C4-2B (cell line): ENCODE results near the gene DNAJC18.

Experiments
- H3K27ac ChIP-seq: fragments of 450-650 bp; 2 replicates; pipeline ENCODE4 v1.5.1; 2017
- ZFX ChIP-seq: fragments of 450-650 bp; IDR thresholded peaks from 2 replicates; pipeline ENCODE4 v1.6.1; 2017
- TF ChIP-seq, protein P1 (sequence below): fragments of 450-650 bp; conservative IDR thresholded peaks from 2 replicates; pipeline ENCODE4 v1.5.1; 2017; ENCODE audit warnings: mild to moderate bottlenecking

The DNAJC18 gene

DNA sequence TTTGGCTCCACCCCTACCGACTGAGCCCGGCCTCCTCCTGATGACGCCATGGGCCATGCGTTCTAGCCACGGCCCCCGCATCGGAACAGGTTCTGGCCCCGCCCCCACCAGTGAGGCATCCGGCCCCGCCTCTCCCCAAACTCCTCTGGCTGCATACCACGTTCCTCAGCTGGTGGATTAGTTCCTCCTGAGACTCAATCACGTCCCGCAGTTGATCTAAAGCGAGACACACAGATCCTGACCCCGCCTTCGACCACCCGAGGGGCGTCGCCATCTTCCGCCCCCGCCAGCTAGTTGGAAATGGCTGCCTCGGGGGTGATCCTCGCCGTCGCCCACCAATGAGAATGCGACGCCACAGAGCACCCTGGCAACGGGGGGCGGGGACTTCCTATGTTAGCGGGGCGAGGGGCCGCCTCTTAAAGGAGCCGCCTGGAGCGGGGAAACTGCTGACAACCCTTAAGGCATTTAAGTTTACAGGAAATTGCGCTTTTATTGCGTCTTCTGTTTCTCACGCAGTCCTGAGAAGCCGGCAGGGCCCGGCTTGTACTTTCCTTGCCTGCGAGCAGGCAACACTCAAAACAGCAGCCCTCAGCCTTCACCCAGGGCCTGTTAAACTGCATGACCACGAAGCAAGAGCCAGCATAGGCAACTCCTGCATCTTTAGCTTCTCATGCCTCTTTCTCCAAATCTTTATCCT, 35.4 kb downstream of the DNAJC18 start, which contains the start of gene SPATA24:
SPATA24 (minus strand) TSS at position 303 of the 697 bp plus-strand sequence; CDS start at position 274, 29 bp downstream.
- no peak for TF ChIP-seq ZFX
- TF ChIP-seq, protein P1, sequence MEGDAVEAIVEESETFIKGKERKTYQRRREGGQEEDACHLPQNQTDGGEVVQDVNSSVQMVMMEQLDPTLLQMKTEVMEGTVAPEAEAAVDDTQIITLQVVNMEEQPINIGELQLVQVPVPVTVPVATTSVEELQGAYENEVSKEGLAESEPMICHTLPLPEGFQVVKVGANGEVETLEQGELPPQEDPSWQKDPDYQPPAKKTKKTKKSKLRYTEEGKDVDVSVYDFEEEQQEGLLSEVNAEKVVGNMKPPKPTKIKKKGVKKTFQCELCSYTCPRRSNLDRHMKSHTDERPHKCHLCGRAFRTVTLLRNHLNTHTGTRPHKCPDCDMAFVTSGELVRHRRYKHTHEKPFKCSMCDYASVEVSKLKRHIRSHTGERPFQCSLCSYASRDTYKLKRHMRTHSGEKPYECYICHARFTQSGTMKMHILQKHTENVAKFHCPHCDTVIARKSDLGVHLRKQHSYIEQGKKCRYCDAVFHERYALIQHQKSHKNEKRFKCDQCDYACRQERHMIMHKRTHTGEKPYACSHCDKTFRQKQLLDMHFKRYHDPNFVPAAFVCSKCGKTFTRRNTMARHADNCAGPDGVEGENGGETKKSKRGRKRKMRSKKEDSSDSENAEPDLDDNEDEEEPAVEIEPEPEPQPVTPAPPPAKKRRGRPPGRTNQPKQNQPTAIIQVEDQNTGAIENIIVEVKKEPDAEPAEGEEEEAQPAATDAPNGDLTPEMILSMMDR, result no peak
- peak within 1 kb of the TSS; percentile 72 for H3K27ac ChIP-seq

DNA sequence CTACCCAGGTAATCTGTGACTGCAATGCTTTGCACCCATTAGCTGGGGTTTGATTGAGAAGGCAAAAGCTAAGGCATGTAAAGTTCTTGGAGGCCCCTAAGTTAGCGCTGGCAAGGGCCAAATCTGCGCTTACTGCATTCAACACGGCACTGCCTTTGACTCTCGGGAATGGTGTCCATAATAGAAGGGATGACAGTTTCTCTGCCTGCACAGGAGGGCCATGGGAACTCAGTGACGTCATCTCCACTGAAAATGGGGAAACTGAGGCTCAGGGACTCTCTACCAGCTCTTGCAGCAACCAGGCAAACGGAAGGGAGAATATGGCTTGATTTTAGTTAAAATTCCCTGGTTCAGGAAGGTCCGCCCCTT, 35.9 kb downstream of the DNAJC18 start:
- TF ChIP-seq, protein P1, result no peak
- no peak for TF ChIP-seq ZFX
- peak overlapping the region; percentile 72 for H3K27ac ChIP-seq

- TF ChIP-seq, protein P1, result peak; percentile 72
- no peak for TF ChIP-seq ZFX
- peak overlapping the region; percentile 72 for H3K27ac ChIP-seq
Observed at GRCh38 chr5:139402561-139403158, 36.7 kb downstream of the DNAJC18 start.

DNA sequence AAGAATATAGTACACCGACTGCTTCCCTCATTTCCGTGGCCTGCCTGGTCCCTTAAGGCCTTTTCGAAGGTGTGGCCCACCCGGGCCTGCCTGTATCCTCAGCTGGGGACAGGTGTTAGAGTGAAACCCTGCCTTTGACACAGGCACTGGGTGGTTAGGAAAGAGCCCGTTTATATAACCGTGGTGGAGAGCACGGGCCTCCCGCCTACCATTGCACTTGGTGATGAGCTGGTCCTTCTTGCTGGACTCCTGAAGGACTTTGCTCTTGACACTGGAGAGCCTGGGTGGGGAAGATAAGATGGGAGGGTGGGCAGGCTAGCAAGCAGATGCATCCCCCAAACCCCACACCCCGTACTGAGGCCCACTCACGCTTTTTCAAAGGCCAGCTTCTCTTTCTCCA, 37.8 kb downstream of the DNAJC18 start:
- no peak overlapping the region for H3K27ac ChIP-seq
- TF ChIP-seq, protein P1, result no peak
- no peak for TF ChIP-seq ZFX

GRCh38 chr5:139399501-139400121, 39.7 kb downstream of the DNAJC18 start:
- TF ChIP-seq, protein P1, result no peak
- TF ChIP-seq ZFX, result no peak
- no peak overlapping the region for H3K27ac ChIP-seq

- H3K27ac ChIP-seq, result no peak overlapping the region
- TF ChIP-seq, protein P1, result no peak
- no peak for TF ChIP-seq ZFX
Observed at GRCh38 chr5:139397921-139398320, 41.4 kb downstream of the DNAJC18 start.

- no peak overlapping the region for H3K27ac ChIP-seq
Observed at GRCh38 chr5:139396691-139397090, 42.6 kb downstream of the DNAJC18 start.

More at GRCh38 chr5:139396691-139397090, 42.6 kb downstream of the DNAJC18 start:
- TF ChIP-seq, protein P1, result no peak
- TF ChIP-seq ZFX, result no peak
